ENCODE results near the gene CKM.
A peak's percentile ranks its signal among the peaks of the same experiment; 100 is the strongest.
"Not testable (repeated sequence)": the region's sequence is repeated elsewhere in the genome, so short reads cannot be mapped to it uniquely, and the experiment has no call there.

CKM gene

DNA sequence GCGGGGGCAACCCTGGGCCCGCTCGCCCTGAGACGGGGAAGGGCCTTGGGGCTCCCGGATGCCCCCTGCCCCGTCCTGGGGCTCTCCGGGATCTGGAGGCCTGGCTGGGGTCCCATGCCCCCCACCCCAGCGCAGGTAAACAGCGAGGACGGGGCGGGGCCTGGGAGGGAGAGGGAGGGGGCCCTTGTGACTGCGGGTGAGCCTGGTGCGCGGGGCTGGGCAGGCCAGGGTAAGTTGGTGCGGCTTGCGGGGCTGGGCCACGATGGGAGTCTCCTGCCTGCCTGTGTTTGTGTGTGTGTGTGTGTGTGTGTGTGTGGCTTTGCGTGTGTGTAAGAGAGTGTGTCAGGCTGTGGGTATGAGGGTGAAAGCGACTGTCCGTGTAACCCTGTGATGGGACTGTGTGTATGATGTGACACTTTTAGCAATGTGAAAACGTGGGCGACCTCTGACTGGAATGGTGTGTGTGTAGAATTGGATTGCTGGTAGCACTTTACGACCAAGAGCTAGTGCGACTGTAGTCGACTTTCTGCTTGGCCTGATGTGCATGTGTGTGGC lies 18.3 kb upstream of the CKM start:
- TF ChIP-seq, protein P1, sequence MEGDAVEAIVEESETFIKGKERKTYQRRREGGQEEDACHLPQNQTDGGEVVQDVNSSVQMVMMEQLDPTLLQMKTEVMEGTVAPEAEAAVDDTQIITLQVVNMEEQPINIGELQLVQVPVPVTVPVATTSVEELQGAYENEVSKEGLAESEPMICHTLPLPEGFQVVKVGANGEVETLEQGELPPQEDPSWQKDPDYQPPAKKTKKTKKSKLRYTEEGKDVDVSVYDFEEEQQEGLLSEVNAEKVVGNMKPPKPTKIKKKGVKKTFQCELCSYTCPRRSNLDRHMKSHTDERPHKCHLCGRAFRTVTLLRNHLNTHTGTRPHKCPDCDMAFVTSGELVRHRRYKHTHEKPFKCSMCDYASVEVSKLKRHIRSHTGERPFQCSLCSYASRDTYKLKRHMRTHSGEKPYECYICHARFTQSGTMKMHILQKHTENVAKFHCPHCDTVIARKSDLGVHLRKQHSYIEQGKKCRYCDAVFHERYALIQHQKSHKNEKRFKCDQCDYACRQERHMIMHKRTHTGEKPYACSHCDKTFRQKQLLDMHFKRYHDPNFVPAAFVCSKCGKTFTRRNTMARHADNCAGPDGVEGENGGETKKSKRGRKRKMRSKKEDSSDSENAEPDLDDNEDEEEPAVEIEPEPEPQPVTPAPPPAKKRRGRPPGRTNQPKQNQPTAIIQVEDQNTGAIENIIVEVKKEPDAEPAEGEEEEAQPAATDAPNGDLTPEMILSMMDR (IDR thresholded peaks at IDR 0.05; ENCODE audit: extremely low read depth, missing control alignments) = no peak
- DNase-seq (ENCODE audit: low spot score) = no peak

DNA sequence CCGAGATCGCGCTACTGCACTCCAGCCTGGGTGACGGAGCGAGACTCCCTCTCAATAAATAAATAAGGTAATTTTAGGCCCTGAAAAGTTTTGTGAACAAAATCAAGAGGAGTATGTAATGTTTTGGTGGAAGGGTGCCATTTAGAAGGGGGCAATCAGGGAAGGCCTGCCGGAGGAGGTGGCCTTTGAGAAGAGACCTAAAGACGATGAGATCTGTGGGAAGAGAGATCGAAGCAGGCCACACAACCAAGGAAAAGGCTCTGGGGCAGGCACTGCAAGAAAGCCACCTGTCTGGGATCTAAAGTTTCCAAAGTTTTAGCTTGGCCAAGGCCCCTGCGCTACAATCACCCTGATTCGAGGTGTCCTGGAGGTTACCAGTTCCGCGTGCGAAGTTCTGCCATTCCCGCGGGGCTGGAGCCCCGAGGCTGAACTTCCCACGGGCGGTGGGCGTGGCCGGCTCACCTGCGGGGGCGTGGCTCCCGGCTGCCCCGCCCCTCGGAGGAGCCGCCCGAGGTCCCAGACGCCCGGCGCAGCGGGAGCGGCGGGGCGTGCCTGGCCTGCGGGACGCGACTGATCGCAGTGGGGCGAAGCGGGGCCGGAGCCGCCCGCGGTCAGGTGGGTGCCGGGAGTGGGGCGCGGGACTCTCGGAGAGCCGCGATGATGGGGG lies 17.7 kb upstream of the CKM start, which contains the start of gene KLC3:
KLC3 (plus strand) TSS at position 519 of the 667 bp plus-strand sequence. CDS start 4,792 bp downstream, outside the sequence.
- TF ChIP-seq, protein P1 (IDR thresholded peaks at IDR 0.05; ENCODE audit: extremely low read depth, missing control alignments) = no peak
- peak; percentile 75 for DNase-seq (ENCODE audit: low spot score)

DNA sequence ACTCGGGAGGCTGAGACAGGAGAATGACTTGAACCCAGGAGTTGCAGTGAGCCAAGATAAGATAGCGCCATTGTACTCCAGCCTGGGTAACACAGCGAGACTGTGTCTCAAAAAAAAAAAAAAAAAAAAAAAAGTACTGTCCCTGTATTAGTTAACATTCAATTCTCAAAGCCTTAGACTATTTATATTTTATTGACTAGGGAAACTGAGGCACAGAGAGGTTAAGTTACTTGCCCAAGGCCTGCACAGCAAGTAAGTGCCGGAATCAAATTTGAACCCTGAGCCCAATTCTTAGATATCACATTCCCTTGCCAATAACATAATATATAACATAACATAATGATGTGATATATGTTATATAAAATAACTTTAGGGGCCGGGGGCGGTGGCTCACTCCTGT lies 17.0 kb upstream of the CKM start:
- DNase-seq (ENCODE audit: low spot score) = no peak
- TF ChIP-seq, protein P1 (IDR thresholded peaks at IDR 0.05; ENCODE audit: extremely low read depth, missing control alignments) = no peak

DNA sequence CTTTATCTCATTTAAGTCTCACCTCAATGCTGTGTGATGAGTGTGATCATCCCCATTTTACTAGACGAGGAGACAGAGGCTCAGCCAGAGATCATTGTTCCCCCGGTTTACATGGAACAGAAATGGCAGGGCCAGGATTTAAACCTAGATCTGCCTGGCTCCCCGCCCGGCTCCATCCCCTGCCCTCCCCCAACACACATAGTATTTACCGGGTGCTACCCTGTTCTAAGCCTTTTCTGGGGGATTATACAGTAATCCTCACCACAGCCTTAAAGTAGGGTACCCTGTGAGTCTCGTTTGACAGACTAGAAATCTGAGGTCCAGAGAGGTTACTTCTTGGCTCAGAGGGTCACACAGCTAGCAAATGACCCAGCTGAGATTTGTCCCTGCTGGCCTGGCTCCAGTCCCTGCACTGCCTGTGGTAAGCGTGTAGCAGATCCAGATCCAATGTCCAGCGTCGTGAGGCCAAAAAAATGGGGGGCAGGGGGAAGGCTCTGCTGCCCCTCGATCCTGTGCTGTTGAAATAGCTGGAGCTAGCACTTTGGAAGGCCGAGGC lies 14.1 kb upstream of the CKM start:
- TF ChIP-seq, protein P1 (IDR thresholded peaks at IDR 0.05; ENCODE audit: extremely low read depth, missing control alignments) = no peak
- no peak for DNase-seq (ENCODE audit: low spot score)

DNA sequence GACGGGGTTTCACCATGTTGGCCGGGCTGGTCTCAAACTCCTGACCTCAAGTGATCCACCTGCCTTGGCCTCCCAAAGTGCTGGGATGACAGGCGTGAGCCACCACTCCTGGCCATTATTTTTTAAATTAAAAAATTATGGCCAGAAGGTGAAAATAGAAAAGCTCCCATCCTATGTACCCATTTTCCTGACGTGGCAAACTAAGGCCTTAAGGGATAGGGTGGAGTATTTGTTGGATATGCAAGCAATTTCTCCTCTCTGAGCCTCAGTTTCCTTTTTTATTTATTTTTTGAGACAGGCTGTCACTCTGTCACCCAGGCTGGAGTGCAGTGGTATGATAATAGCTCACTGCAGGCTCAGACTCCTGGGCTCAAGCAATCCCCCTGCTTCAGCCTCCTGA lies 12.2 kb upstream of the CKM start:
- not testable (repeated sequence) for DNase-seq (ENCODE audit: low spot score)

DNA sequence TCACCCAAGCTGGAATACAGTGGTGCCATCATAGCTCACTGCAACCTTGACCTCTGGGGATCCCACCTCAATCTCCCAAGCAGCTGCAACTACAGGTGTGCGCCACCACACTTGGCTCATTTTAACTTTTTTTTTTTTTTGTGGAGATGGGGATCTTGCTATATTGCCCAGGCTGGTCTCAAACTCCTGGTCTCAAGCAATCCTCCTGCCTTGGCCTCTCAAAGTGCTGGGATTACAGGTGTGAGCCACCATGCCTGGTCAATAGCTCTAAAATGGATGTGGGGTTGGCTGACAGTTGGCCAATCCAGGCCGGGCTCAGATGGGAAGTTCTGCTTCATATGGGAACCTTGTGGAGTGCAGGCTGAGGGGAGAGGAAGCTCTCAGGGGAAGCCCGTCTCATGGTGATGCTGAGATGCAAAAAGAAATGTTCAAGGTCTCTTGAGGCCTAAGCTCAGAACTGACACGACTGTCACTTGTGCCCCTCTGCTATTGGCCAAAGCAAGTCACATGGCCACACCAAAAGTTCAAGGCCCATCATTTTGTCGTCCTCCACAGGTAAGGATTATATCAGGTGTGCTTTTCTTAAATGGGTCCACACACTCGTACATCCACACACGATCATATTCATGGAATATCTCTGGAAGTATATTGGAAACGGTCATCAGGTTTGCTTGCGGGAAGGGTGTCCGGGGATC lies 11.1 kb upstream of the CKM start:
- TF ChIP-seq, protein P1 (IDR thresholded peaks at IDR 0.05; ENCODE audit: extremely low read depth, missing control alignments) = no peak
- no peak for DNase-seq (ENCODE audit: low spot score)

DNA sequence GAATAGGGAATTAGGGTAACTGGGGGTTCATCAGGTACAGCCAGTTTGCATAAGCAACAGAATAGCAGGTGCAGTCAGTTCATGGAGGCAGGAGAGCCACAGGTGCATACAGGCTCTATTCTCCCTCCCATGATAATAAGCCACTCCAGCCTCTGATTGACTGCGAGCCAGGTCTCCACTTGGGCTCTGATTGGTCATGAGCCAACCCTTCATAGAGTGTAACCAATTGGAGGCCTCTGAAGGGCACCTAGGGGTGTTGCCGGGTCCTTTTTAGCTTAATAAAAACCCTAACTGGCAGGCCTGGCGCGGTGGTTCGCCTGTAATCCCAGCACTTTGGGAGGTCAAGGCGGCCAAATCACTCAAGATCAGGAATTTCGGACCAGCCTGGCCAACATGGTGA lies 8.7 kb upstream of the CKM start:
- TF ChIP-seq, protein P1 (IDR thresholded peaks at IDR 0.05; ENCODE audit: extremely low read depth, missing control alignments) = no peak
- DNase-seq (ENCODE audit: low spot score) = no peak
